HepG2 (cell line): ENCODE data around the gene NPHP4. TPM values are rescaled to one million over a fixed set of nuclear protein-coding genes. Genes with fewer than 3 reads are reported as not detected.

Experiments used
- ATAC-seq: fragments of 200-7000 bp; cut with Tn5 transposase; 3 replicates; pipeline ENCODE4 v1.9.1; 2020; ENCODE audit warnings: mild to moderate bottlenecking, moderate library complexity
- BruUV-seq: library from RNA; stranded (reverse); fragments of 400-500 nt; replicated peaks from 2 replicates; lab custom pipeline; 2021; lab: Mats Ljungman, UMichigan
- CTCF ChIA-PET: fragments of 300-600 bp; formaldehyde crosslinking; extraction: SDS; loops from one replicate; lab custom pipeline; 2021; ENCODE audit warnings: low total read pairs, inconsistent platforms, low intra/inter-chr PET ratio; lab: Yijun Ruan, JAX
- POLR2A ChIA-PET: fragments of 350-600 bp; sonication (Branson Sonifier 250); formaldehyde crosslinking; loops from one replicate; lab custom pipeline; 2020; ENCODE audit warnings: antibody characterized with exemption, inconsistent platforms; lab: Yijun Ruan, JAX
- DNase-seq: peaks from one replicate; pipeline ENCODE4 v3.0.0-alpha.2; 2015; ENCODE audit warnings: low spot score
- FAIRE-seq: peaks from 3 replicates; lab custom pipeline; 2011; peaks lifted over from hg19 to GRCh38; lab: Jason Lieb, UNC
- H2AFZ ChIP-seq: one replicate; pipeline ENCODE4 v1.6.1; 2011; ENCODE audit warnings: low read length, inconsistent platforms
- H3K27ac ChIP-seq: fragments of 300-600 bp; 3 replicates; pipeline ENCODE4 v1.8.0; 2011; ENCODE audit warnings: mixed run types, mild to moderate bottlenecking, mixed read lengths, low read length, inconsistent platforms; ENCODE audit not compliant: insufficient read depth; ENCODE audit errors: extremely low read length
- H3K27me3 ChIP-seq, 2 experiments: fragments of 200-600 bp in 1 of 2; 2 replicates in 1 of 2; 3 replicates in 1 of 2; pipeline versions ENCODE4 v1.6.0 to v1.8.0; 2011; ENCODE audit warnings: low read length in 2 of 2, mild to moderate bottlenecking in 2 of 2, moderate library complexity in 2 of 2, inconsistent platforms in 1 of 2; ENCODE audit not compliant: insufficient read depth in 2 of 2, control insufficient read depth in 1 of 2
- H3K36me3 ChIP-seq, 2 experiments: fragments of 200-600 bp in 1 of 2; replicated peaks in 1 of 2; 2 replicates in 1 of 2; 3 replicates in 1 of 2; pipeline versions ENCODE4 v1.5.1 to v1.8.0; 2011; ENCODE audit warnings: low read length in 2 of 2, inconsistent platforms in 1 of 2; ENCODE audit not compliant: insufficient read depth in 2 of 2, control insufficient read depth in 1 of 2
- H3K4me1 ChIP-seq: 2 replicates; pipeline ENCODE4 v1.5.1; 2012; ENCODE audit warnings: low read length, inconsistent platforms; ENCODE audit not compliant: insufficient read depth
- H3K4me2 ChIP-seq: 2 replicates; pipeline ENCODE4 v1.6.0; 2011; ENCODE audit warnings: low read depth, low read length, inconsistent platforms
- H3K4me3 ChIP-seq, 3 experiments: fragments of 200-600 bp in 1 of 3; sonication (generic), shearing (Covaris generic) in 1 of 3; replicated peaks in 1 of 3; 2 replicates each; pipeline ENCODE4 v1.5.1; 2011 to 2016; ENCODE audit warnings: low read length in 3 of 3, inconsistent platforms in 2 of 3, low read depth in 2 of 3, mild to moderate bottlenecking in 2 of 3, control low read depth in 1 of 3, mixed read lengths in 1 of 3; ENCODE audit not compliant: insufficient read depth in 1 of 3
- H3K79me2 ChIP-seq: one replicate; pipeline ENCODE4 v1.6.1; 2011; ENCODE audit warnings: low read length, inconsistent platforms; ENCODE audit not compliant: insufficient read depth
- H3K9ac ChIP-seq: 2 replicates; pipeline ENCODE4 v1.6.0; 2011; ENCODE audit warnings: mild to moderate bottlenecking, low read depth, low read length, inconsistent platforms; ENCODE audit not compliant: insufficient read depth
- H3K9me3 ChIP-seq: 2 replicates; pipeline ENCODE4 v1.5.1; 2012; ENCODE audit warnings: mild to moderate bottlenecking, low read length
- H4K20me1 ChIP-seq: 2 replicates; pipeline ENCODE4 v1.6.0; 2011; ENCODE audit warnings: inconsistent platforms, mild to moderate bottlenecking, low read length, moderate library complexity; ENCODE audit not compliant: insufficient read depth
- RBAK ChIP-seq: sonication (generic); formaldehyde crosslinking; IDR thresholded peaks from 2 replicates; pipeline ENCODE4 v1.5.1; 2020; ENCODE audit warnings: mild to moderate bottlenecking, missing genetic modification reagents
- ZKSCAN5 ChIP-seq: sonication (generic); formaldehyde crosslinking; IDR thresholded peaks from 2 replicates; pipeline ENCODE4 v1.5.1; 2020; ENCODE audit warnings: mild to moderate bottlenecking, missing genetic modification reagents
- ZMAT5 ChIP-seq: sonication (generic); formaldehyde crosslinking; IDR thresholded peaks from 2 replicates; pipeline ENCODE4 v1.5.0; 2020; ENCODE audit warnings: mild to moderate bottlenecking, low read depth, missing genetic modification reagents, borderline replicate concordance
- ZNF484 ChIP-seq: sonication (generic); formaldehyde crosslinking; IDR thresholded peaks from 2 replicates; pipeline ENCODE4 v1.5.1; 2020; ENCODE audit warnings: mild to moderate bottlenecking, low read depth, missing genetic modification reagents, borderline replicate concordance
- ZNF564 ChIP-seq: sonication (generic); formaldehyde crosslinking; IDR thresholded peaks from 2 replicates; pipeline ENCODE4 v1.8.1; 2023; ENCODE audit warnings: mild to moderate bottlenecking, missing genetic modification reagents
- ZNF569 ChIP-seq: sonication (generic); formaldehyde crosslinking; IDR thresholded peaks from 2 replicates; pipeline ENCODE4 v1.5.0; 2020; ENCODE audit warnings: mild to moderate bottlenecking, missing genetic modification reagents, moderate library complexity, borderline replicate concordance
- ZNF878 ChIP-seq: sonication (generic); formaldehyde crosslinking; IDR thresholded peaks from 2 replicates; pipeline ENCODE4 v1.8.1; 2023; ENCODE audit warnings: mild to moderate bottlenecking, missing genetic modification reagents, moderate library complexity
- WGBS: methylation state at CpG from one replicate; pipeline ENCODE4 v1.1.6; 2017; ENCODE audit warnings: low lambda C conversion rate; 5-methylcytosine and 5-hydroxymethylcytosine counted together
- in situ Hi-C: cut with HindIII; loops from 2 replicates; pipeline ENCODE4 v1.10.0; 2017; ENCODE audit warnings: low pct_unique_long_range_greater_than_20kb; ENCODE audit not compliant: extremely low pct_ligation_motif_present
- intact Hi-C: fragments of 100-400 bp; cut with micrococcal nuclease; formaldehyde crosslinking; loops from one replicate; pipeline ENCODE4 v1.10.0; 2022; ENCODE audit not compliant: unreplicated experiment
- polyA plus RNA-seq, 8 experiments: library from polyadenylated mRNA; depleted of rRNA in 3 of 8; stranded (reverse) in 7 of 8; unstranded in 1 of 8; fragments of >200 nt; fragmentation: Illumina TruSeq in 4 of 8; extraction: Trizol in 4 of 8; gene quantifications; 2 replicates each; pipeline versions ENCODE4 v1.2.1 to v1.2.3, GENCODE V29; 2011 to 2016; ENCODE audit warnings: low read depth in 4 of 8, missing spikeins in 1 of 8, mixed read lengths in 1 of 8; ENCODE audit not compliant: insufficient read depth in 1 of 8
- total RNA-seq, 5 experiments: library from RNA; depleted of rRNA; stranded (reverse); fragments of >200 nt; fragmentation: Illumina TruSeq; extraction: Trizol; gene quantifications; 2 replicates each; pipeline ENCODE4 v1.2.3, GENCODE V29; 2016; ENCODE audit warnings: low read depth in 1 of 5
- TF ChIP-seq, protein P1 (sequence below): sonication (generic); formaldehyde crosslinking; IDR thresholded peaks from 2 replicates; pipeline ENCODE4 v1.4.0; 2020; ENCODE audit warnings: missing genetic modification reagents
- TF ChIP-seq, protein P2 (sequence below): IDR thresholded peaks from 2 replicates; pipeline ENCODE4 v1.6.1; 2016; ENCODE audit warnings: missing biosample characterization, missing genetic modification reagents, low read depth

Gene NPHP4
- total and polyA plus RNA-seq, 2 of the 13 experiments (the other 11 are each of a cell fraction or from before 2014, with no cell fraction given): 4.4 to 6.8 TPM

GRCh38 chr1:5850503-5850902 is 141.7 kb downstream of the NPHP4 start:
- WGBS: 0% methylated on average over 8 of the region's 8 CpGs
- ChIA-PET POLR2A (no interaction called here), CTCF (no interaction called here)
- Histone ChIP-seq H3K9me3 (no peaks in the 10 kb centered on the region), H2AFZ (no peak overlapping the region), H3K4me1 (no peaks in the 10 kb centered on the region), H3K36me3 (no peaks in the 10 kb centered on the region), H3K27me3 (peaks cover 0 to 10% of the 10 kb centered on the region in 2 experiments; a peak in 1 of 5 replicates), H4K20me1 (no peaks in the 10 kb centered on the region; the same call in 1 of the 2 replicates), H3K27ac (no peak overlapping the region), H3K9ac (no peak overlapping the region), H3K4me3 (no peak overlapping the region), H3K4me2 (no peak overlapping the region), H3K79me2 (no peaks in the 10 kb centered on the region)
- BruUV-seq: no TSS peak
- no peak for ATAC-seq
- intact Hi-C loops: no loop called here
- no peak for DNase-seq
- no peak for FAIRE-seq
- in situ Hi-C loops: no loop called here
- TF ChIP-seq RBAK (CRISPR knock-in tag) (no peak), ZNF878 (no peak), ZMAT5 (no peak), ZKSCAN5 (CRISPR knock-in tag) (no peak), ZNF484 (CRISPR knock-in tag) (no peak), ZNF564 (no peak), ZNF569 (CRISPR knock-in tag) (no peak)
- TF ChIP-seq, protein P1, sequence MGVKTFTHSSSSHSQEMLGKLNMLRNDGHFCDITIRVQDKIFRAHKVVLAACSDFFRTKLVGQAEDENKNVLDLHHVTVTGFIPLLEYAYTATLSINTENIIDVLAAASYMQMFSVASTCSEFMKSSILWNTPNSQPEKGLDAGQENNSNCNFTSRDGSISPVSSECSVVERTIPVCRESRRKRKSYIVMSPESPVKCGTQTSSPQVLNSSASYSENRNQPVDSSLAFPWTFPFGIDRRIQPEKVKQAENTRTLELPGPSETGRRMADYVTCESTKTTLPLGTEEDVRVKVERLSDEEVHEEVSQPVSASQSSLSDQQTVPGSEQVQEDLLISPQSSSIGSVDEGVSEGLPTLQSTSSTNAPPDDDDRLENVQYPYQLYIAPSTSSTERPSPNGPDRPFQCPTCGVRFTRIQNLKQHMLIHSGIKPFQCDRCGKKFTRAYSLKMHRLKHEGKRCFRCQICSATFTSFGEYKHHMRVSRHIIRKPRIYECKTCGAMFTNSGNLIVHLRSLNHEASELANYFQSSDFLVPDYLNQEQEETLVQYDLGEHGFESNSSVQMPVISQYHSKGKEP: no peak
- TF ChIP-seq, protein P2, sequence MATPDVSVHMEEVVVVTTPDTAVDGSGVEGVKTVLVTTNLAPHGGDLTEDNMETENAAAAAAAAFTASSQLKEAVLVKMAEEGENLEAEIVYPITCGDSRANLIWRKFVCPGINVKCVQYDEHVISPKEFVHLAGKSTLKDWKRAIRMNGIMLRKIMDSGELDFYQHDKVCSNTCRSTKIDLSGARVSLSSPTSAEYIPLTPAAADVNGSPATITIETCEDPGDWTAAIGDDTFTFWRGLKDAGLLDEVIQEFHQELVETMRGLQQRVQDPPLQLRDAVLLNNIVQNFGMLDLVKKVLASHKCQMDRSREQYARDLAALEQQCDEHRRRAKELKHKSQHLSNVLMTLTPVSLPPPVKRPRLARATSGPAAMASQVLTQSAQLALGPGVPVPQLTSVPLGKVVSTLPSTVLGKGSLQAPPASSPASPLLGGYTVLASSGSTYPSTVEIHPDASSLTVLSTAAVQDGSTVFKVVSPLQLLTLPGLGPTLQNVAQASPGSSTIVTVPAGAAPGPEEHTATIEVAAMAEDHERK (CRISPR knock-in tag): no peak
